Measurements from ENCODE around the gene ABLIM1.

The ABLIM1 gene

DNA sequence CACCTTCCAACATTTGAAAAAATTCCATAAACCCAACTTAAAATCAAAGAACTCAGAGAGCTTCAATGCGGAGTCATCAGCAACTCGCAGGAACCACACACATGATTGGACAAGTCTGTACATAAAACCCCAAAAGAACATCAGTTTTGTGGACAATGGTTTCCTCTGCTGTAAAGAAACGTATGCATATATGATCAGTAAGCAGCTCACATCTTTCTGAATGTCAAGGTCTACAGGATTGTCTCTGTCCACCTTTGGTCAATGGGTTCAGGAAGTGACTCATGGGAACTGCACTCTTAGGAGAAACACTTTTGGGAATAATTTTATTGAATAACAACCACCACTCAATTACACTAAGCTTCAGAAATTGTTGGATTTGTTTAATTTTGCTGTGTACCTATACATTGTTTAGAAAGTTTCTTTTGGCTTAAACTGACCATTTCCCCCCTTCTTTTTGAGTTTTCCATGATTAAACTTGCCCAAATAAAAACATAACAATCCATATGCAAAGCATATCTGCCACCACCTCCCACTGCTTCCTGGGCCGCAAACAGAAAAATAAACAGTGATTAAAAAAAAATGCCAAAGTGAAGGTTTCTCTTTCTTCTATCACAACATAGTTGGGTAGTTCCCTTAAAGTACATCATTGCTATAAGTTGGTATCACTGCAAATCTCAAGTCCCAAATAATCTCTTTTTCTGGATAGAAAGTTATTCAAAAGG is 226.5 kb downstream of the ABLIM1 start:
- TF ChIP-seq, protein P1, sequence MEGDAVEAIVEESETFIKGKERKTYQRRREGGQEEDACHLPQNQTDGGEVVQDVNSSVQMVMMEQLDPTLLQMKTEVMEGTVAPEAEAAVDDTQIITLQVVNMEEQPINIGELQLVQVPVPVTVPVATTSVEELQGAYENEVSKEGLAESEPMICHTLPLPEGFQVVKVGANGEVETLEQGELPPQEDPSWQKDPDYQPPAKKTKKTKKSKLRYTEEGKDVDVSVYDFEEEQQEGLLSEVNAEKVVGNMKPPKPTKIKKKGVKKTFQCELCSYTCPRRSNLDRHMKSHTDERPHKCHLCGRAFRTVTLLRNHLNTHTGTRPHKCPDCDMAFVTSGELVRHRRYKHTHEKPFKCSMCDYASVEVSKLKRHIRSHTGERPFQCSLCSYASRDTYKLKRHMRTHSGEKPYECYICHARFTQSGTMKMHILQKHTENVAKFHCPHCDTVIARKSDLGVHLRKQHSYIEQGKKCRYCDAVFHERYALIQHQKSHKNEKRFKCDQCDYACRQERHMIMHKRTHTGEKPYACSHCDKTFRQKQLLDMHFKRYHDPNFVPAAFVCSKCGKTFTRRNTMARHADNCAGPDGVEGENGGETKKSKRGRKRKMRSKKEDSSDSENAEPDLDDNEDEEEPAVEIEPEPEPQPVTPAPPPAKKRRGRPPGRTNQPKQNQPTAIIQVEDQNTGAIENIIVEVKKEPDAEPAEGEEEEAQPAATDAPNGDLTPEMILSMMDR (IDR thresholded peaks at IDR 0.05): no peak
- no peak overlapping the region for H3K4me3 ChIP-seq
- no peak for DNase-seq (ENCODE audit: low spot score)
- no peak overlapping the region for H3K27ac ChIP-seq

DNA sequence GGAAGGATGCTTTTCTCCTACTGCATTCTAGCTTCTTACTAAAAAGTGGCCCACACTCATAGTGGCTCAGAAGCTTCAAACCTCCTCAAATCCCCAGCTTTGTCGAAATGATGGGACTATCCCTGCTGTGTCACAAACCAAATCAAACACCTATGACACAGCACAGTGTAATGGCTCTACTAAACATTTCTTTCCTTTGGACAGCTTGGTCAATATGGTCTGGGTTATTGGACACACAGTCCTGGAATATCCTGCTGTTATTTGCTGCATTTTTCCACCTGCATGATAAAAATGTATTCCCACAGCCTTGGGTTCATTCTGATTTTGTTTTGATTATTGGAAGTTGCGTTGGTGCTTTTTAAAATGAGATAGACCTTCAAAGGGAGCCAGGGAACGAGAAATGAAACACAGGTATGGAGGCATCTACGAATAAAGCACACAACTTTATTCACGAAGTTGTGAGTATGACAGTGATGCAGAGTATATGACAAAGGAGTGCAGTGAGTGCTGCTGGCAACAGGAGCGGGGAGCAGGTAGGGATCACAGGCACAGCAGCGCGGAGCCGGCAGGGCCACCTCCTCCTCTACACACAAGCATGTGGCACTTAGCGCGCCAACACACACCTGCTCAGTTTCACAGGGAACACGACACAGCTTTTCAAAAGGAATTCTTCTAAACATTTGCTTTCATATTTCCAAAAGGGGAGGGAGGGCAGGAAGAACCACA is 227.2 kb downstream of the ABLIM1 start:
- no peak overlapping the region for H3K27ac ChIP-seq
- no peak for DNase-seq (ENCODE audit: low spot score)
- TF ChIP-seq, protein P1 (IDR thresholded peaks at IDR 0.05): no peak

DNA sequence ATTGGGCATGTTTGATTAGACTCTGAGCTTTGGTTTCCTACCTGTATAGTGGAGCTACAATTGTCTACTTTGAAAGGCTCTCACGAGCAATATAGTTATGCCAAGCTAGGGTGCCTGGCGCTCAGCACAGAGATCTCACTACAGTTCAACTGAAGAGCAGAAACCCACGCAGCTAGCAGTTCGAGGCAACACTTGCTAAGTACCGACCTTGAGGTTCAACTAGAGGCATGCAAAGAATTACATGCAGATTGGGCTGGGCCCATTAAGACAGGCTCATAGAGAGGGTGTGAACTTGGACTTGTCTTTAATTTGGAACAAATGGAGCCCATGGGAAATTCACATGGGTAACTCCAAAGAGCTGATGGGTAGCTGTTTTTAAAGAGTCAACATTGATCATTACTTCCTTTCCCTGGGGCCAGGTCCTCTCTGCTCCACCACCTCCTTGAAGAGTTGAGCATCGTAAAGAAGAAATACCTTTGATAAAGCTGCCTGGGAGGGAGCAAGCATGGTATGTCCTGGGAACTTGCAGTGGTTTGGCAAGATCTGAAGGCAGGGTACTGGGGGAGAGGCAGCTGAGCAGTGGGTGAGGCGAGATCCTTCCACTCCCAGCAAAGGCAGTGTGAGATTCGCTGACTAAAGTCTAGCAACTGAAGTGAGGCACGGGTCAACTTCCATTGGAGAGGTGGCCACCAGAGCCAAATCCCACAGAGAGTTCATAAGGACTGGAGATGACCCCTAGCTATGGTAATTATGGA is 228.3 kb downstream of the ABLIM1 start:
- H3K4me3 ChIP-seq: no peak overlapping the region
- TF ChIP-seq, protein P1 (IDR thresholded peaks at IDR 0.05): no peak
- no peak for DNase-seq (ENCODE audit: low spot score)
- H3K27ac ChIP-seq: no peak overlapping the region

More for the DNA sequence above, 227.2 kb downstream of the ABLIM1 start:
- no peak overlapping the region for H3K4me3 ChIP-seq

DNA sequence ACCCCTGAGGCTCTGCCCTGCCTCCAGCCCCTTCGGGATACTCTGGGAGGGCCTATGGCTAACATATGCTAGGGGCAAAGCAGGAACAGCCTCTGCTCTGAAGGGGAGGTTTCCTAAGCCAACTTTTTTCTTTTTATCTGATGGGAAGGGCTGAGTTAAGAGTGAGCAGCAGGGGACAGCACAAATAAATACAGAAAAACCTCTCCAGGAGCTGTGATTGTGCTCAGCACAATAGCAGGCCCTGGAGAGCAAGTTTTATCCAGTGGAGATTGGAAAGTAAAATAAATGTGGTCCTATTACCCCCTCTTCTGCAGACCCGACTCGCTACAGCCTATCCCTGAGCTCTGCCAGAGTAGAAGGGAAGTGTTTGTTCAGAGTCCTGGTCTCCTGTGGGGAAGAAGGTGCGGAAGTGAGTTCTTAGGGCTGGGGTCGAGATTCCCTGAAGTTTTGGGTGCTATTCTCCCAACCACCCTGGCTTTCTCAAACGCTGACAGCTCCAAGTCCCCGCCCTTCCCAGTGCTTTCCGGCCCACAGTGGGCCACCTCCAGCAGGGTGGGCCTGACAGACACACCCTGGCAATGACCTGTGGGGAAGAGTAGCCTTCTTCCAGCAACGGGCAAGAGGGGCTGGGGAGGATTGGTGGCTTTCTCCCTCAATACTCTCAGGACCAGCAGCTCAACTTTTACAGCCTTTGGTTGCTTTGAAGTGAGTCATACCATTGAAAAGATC is 230.8 kb downstream of the ABLIM1 start:
- Histone ChIP-seq H3K4me3 (no peak overlapping the region), H3K27ac (peak overlapping the region in 1 of 2 donors; percentile 58)
- TF ChIP-seq, protein P1 (IDR thresholded peaks at IDR 0.05): no peak
- no peak for DNase-seq (ENCODE audit: low spot score)

DNA sequence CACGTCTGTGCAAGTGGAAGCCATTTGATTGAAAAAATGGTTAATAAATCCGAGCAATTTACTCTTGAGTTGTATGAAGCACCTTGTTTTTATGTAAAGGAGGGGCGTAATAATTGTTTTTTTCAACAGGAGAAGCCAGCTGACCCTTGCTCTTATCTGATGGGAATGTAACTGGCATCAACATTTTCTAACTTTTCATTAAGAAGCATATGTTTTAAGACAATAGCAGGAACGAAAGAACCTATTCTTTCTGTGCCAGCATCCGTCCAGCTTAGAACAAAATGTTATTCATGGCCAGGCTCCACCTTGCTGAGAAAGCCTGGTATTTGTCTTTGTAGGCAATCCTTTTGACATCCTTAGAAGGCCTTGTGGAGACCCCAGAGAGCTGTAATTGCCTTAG is 231.6 kb downstream of the ABLIM1 start:
- no peak overlapping the region for H3K4me3 ChIP-seq
- DNase-seq (ENCODE audit: low spot score): no peak
- TF ChIP-seq, protein P1 (IDR thresholded peaks at IDR 0.05): no peak
- H3K27ac ChIP-seq: no peak overlapping the region

DNA sequence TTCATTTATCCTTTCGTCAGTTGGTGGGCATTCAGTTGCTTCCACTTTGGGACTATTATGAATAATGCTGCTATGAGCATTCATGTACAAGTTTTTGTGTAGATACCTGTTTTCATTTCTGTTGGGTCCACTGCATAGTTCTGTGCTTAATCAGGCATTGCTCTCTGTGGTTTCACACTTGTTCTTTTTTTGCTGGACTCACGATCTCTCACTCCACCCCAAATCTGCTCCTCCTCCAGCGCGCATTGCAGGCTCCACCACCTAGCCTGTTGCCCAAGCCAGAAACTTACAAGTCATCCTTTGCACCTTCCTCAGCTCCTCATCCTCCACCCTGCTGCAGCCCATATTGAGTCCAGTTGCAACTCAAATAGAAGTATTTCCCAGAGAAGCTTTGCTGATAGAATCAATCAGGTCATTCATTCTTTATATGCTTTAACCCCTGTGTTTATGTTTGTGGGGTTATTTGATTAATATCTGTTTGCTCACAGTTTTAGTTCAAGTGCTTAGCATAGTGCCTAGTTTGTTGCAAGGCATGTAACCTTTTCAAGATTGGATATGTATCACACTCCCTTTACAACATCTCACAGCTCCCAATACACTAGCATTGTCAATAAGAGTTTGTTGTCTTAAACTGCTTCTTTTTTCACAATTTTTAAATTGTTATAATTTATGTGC is 237.1 kb downstream of the ABLIM1 start:
- Histone ChIP-seq H3K4me3 (no peak overlapping the region), H3K27ac (no peak overlapping the region)
- no peak for DNase-seq (ENCODE audit: low spot score)
- TF ChIP-seq, protein P1 (IDR thresholded peaks at IDR 0.05): no peak

Data from coronary artery (tissue), 2 donors.